A673 (cell line): ENCODE data around the gene PCGF2. TPM values are rescaled to one million over a fixed set of nuclear protein-coding genes. Genes with fewer than 3 reads are reported as not detected.

ENCODE experiments used
- BruUV-seq: library from RNA; stranded (reverse); fragments of 400-500 nt; replicated peaks from 2 replicates; lab custom pipeline; 2021; lab: Mats Ljungman, UMichigan
- CTCF ChIA-PET: fragments of 300-600 bp; sonication (Branson Sonifier 250); formaldehyde crosslinking; loops from one replicate; lab custom pipeline; 2022; ENCODE audit warnings: antibody characterized with exemption; lab: Charles Lee
- POLR2A ChIA-PET: fragments of 300-600 bp; sonication (Branson Sonifier 250); formaldehyde crosslinking; loops from one replicate; lab custom pipeline; 2022; ENCODE audit warnings: antibody characterized with exemption; ENCODE audit not compliant: low non-redundant PET; lab: Charles Lee
- DNase-seq: peaks from one replicate; pipeline ENCODE4 v3.0.0-alpha.2; 2015; ENCODE audit warnings: low spot score
- H3K27ac ChIP-seq: fragments of 200-600 bp; sonication (generic); 2 replicates; pipeline ENCODE4 v1.5.1; 2016; ENCODE audit warnings: mixed run types, low read depth, mild to moderate bottlenecking, mixed read lengths, antibody characterized with exemption, low read length; ENCODE audit not compliant: poor library complexity, severe bottlenecking
- H3K27me3 ChIP-seq: fragments of 200-600 bp; sonication (generic); replicated peaks from 2 replicates; pipeline ENCODE4 v1.6.1; 2017; ENCODE audit warnings: mixed run types, low read depth, mild to moderate bottlenecking, mixed read lengths, antibody characterized with exemption, low read length; ENCODE audit not compliant: insufficient read depth, poor library complexity
- H3K36me3 ChIP-seq: fragments of 200-600 bp; sonication (generic); 2 replicates; pipeline ENCODE4 v1.6.1; 2016; ENCODE audit warnings: mixed run types, mild to moderate bottlenecking, mixed read lengths, antibody characterized with exemption, low read length; ENCODE audit not compliant: insufficient read depth, poor library complexity, severe bottlenecking
- H3K4me1 ChIP-seq: fragments of 200-600 bp; sonication (generic); 2 replicates; pipeline ENCODE4 v1.6.1; 2017; ENCODE audit warnings: mixed run types, mild to moderate bottlenecking, mixed read lengths, antibody characterized with exemption, low read length; ENCODE audit not compliant: insufficient read depth, poor library complexity, severe bottlenecking
- H3K4me3 ChIP-seq: fragments of 200-600 bp; sonication (generic); 2 replicates; pipeline ENCODE4 v1.5.1; 2016; ENCODE audit warnings: low read depth, mixed run types, mild to moderate bottlenecking, mixed read lengths, low read length; ENCODE audit not compliant: poor library complexity, severe bottlenecking
- H3K9me3 ChIP-seq: fragments of 200-600 bp; sonication (generic); 2 replicates; pipeline ENCODE4 v1.6.1; 2016; ENCODE audit warnings: mixed run types, low read depth, mild to moderate bottlenecking, mixed read lengths, antibody characterized with exemption, low read length; ENCODE audit not compliant: poor library complexity, severe bottlenecking
- EZH2 ChIP-seq: fragments of 200-600 bp; sonication (generic); IDR thresholded peaks from 2 replicates; pipeline ENCODE4 v1.6.1; 2017; ENCODE audit warnings: borderline replicate concordance, low read depth, mild to moderate bottlenecking, mixed read lengths, antibody characterized with exemption, low read length; ENCODE audit not compliant: poor library complexity, severe bottlenecking
- intact Hi-C: fragments of 100-400 bp; cut with micrococcal nuclease; formaldehyde crosslinking; loops from one replicate; pipeline ENCODE4 v1.10.0; 2022; ENCODE audit not compliant: unreplicated experiment
- total RNA-seq: library from RNA; stranded (reverse); gene quantifications from 2 replicates; pipeline ENCODE4 v1.2.3, GENCODE V29; 2021
- TF ChIP-seq, protein P1 (sequence below): fragments of 300-800, 200-600 bp; sonication (generic); conservative IDR thresholded peaks from 2 replicates; pipeline ENCODE4 v1.5.1; 2017; ENCODE audit warnings: low read depth, mild to moderate bottlenecking, antibody characterized with exemption, low read length, moderate library complexity, mixed read lengths

Gene PCGF2
- total RNA-seq, 1 experiment from 2014 or later, result 34.4 TPM

DNA sequence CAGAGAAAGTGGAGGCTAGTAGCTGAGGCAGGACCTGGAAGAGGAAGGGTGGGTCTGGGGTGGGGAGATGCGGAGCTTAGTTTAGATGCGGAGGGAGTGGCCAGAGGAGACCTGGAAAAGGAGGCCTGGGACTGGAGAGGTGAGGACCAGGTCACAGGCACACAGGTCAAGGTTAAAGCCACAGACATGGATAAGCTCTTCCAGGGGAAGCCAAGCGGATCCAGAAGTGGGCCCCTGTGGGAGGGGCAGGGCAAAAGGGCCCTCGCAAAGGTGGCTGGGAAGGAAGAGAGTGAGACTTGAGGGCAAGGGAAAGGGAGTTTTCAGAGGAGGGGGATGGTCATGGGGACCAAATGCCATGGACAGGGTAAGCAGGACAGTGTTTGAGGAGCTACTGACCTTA is 57.0 kb downstream of the PCGF2 start:
- BruUV-seq, result no TSS peak
- no peaks in the 10 kb centered on the region for H3K9me3 ChIP-seq
- intact Hi-C loops, result no loop called here
- H3K27me3 ChIP-seq, result no peaks in the 10 kb centered on the region
- ChIA-PET POLR2A (no interaction called here), CTCF (interaction anchor here (0.7 to 1.2 kb wide), 2 partner anchors 15 to 41 kb away, joined by 3 read pairs; no protein-coding TSS in a partner anchor)
- TF ChIP-seq, protein P1, sequence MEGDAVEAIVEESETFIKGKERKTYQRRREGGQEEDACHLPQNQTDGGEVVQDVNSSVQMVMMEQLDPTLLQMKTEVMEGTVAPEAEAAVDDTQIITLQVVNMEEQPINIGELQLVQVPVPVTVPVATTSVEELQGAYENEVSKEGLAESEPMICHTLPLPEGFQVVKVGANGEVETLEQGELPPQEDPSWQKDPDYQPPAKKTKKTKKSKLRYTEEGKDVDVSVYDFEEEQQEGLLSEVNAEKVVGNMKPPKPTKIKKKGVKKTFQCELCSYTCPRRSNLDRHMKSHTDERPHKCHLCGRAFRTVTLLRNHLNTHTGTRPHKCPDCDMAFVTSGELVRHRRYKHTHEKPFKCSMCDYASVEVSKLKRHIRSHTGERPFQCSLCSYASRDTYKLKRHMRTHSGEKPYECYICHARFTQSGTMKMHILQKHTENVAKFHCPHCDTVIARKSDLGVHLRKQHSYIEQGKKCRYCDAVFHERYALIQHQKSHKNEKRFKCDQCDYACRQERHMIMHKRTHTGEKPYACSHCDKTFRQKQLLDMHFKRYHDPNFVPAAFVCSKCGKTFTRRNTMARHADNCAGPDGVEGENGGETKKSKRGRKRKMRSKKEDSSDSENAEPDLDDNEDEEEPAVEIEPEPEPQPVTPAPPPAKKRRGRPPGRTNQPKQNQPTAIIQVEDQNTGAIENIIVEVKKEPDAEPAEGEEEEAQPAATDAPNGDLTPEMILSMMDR, result no peak
- TF ChIP-seq EZH2, result no peak
- peaks cover 12% of the 10 kb centered on the region for H3K4me1 ChIP-seq
- DNase-seq, result no peak
- no peaks in the 10 kb centered on the region for H3K36me3 ChIP-seq
- H3K27ac ChIP-seq, result no peak overlapping the region
- H3K4me3 ChIP-seq, result no peak overlapping the region

DNA sequence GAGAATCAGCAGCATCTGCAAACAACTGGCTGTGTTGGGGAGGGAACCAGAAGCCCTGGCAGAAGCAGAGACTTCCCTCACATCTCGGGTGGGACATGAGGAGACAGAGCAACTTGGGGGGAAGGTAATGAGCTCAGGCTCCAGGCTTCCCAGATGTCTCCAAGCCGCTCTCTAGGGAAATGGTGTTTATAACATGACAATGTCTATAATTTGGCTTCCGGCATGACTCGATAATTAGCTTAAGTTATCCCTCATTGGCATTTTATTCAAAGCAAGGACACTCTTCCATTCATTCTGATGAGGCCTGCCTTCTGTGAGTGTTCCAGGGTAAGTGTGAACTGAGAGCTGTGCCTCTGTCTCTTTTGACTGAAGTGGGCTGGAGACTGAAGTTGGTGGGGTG is 57.8 kb downstream of the PCGF2 start:
- Histone ChIP-seq H3K27me3 (no peaks in the 10 kb centered on the region), H3K9me3 (no peaks in the 10 kb centered on the region), H3K4me1 (peaks cover 12% of the 10 kb centered on the region), H3K27ac (peak overlapping the region; percentile 55), H3K4me3 (no peak overlapping the region), H3K36me3 (no peaks in the 10 kb centered on the region)
- POLR2A ChIA-PET, result interaction anchor here (0.6 kb wide), 1 partner anchor 132 kb away, joined by 3 read pairs; no protein-coding TSS in a partner anchor
- TF ChIP-seq EZH2, result no peak
- TF ChIP-seq, protein P1, result no peak
- CTCF ChIA-PET, result interaction anchor here (0.7 to 1.2 kb wide), 2 partner anchors 14 to 42 kb away, joined by 3 read pairs; no protein-coding TSS in a partner anchor
- intact Hi-C loops, result no loop called here
- peak; percentile 77 for DNase-seq
- no TSS peak for BruUV-seq

DNA sequence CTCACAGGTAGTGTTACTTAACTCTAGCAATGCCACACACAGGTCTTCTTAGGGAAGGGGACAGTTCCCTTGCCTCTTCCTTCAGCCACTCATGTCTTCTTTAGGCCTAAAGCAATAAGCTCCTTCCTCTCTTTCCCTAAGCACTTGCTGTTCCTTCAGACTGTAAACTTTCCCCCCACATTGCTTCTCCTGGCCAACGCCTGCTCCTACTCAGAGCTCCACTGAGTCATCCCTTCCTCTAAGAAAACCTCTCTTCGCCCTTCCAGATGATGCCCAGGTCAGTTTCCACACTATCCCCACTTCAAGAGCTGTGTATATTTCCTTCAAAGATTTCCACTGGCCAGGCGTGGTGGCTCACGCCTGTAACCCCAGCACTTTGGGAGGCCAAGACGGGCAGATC is 60.9 kb downstream of the PCGF2 start:
- TF ChIP-seq, protein P1, result no peak
- TF ChIP-seq EZH2, result no peak
- intact Hi-C loops, result no loop called here
- Histone ChIP-seq H3K36me3 (no peaks in the 10 kb centered on the region), H3K4me1 (peaks cover 12% of the 10 kb centered on the region), H3K27me3 (no peaks in the 10 kb centered on the region), H3K9me3 (no peaks in the 10 kb centered on the region), H3K4me3 (no peak overlapping the region), H3K27ac (no peak overlapping the region)
- BruUV-seq, result no TSS peak
- POLR2A ChIA-PET, result no interaction called here
- CTCF ChIA-PET, result no interaction called here
- DNase-seq, result no peak
